ENCODE results near the gene OR2C3.

- TF ChIP-seq CTCF (conservative IDR thresholded peaks at IDR 0.05; ENCODE audit: low read length) (no peak), EZH2phosphoT487 (IDR thresholded peaks at IDR 0.05; ENCODE audit: borderline replicate concordance, low read depth, low read length) (no peak)
Measured at GRCh38 chr1:247542811-247543210, 6.6 kb upstream of the OR2C3 start.

Measured in OCI-LY7 (cell line).